GM10266 (cell line): ENCODE results near the gene YPEL4.

Experiments
- DNase-seq: peaks from one replicate; pipeline ENCODE4 v3.0.0; 2012; ENCODE audit errors: extremely low spot score
- TF ChIP-seq, protein P1 (sequence below): IDR thresholded peaks from 2 replicates; pipeline ENCODE4 v1.5.1; 2012; ENCODE audit warnings: mild to moderate bottlenecking, low read depth; ENCODE audit not compliant: control insufficient read depth, insufficient read depth; ENCODE audit errors: missing control alignments

YPEL4 gene

DNA sequence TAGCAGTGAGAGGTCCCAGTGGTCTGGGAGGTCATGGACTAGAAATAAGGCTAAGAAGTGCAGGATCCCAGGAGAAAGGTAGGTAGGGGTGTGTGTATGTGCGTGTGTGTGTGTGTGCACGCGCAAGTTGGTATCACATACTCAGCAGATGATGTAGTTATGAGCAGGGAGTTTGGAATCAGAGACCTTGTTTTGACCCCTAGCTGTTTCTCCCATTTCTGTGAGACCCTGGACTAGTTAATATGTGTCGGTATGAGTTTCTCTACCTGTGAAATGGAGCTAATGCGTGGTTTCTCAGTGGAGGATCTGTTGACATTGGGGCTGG, 50.9 kb downstream of the YPEL4 start:
- TF ChIP-seq, protein P1, sequence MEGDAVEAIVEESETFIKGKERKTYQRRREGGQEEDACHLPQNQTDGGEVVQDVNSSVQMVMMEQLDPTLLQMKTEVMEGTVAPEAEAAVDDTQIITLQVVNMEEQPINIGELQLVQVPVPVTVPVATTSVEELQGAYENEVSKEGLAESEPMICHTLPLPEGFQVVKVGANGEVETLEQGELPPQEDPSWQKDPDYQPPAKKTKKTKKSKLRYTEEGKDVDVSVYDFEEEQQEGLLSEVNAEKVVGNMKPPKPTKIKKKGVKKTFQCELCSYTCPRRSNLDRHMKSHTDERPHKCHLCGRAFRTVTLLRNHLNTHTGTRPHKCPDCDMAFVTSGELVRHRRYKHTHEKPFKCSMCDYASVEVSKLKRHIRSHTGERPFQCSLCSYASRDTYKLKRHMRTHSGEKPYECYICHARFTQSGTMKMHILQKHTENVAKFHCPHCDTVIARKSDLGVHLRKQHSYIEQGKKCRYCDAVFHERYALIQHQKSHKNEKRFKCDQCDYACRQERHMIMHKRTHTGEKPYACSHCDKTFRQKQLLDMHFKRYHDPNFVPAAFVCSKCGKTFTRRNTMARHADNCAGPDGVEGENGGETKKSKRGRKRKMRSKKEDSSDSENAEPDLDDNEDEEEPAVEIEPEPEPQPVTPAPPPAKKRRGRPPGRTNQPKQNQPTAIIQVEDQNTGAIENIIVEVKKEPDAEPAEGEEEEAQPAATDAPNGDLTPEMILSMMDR, result no peak

DNA sequence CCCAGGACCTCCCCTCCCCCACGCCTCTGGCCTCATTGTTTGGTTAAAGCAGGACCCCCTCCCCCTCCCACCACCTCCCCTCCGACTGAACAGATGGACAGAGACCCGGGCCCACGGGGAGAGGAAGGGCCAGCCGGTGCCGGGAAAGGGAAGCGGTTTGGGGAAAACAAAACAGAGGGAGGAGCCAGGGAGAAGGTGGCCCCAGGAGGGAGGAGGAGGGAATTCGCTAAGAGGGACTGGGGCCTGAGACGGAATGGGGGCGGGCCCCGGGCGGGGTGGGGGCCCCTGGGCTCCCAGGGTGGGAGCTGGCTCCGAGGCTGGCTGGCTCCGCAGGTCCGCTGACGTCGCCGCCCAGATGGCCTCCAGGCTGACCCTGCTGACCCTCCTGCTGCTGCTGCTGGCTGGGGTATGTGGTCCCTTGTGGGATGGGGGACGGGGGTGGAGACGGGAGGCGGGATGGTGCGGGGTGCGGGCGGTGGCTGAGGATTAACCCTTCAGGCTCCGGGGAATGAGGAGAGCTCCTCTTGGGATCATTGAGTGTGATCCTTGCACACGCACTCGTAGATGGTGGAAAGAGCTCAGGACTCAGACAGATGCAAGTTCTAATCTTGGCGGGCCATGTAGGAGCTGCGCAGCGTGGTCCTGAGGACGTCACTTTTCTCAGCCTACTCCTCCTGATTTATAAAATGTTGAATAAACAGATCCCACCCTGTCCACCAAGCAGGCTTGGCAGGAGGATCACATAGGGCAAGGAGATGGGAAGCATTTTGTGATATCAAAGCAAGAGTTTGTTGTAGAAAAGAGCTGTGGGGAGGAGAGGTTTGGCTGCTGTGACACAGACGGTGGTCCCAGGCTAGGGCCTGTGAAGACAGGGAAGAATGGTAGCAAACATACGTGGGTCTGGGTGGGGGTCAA, 51.5 kb downstream of the YPEL4 start:
- TF ChIP-seq, protein P1, result no peak
- no peak for DNase-seq

More for the DNA sequence above, 50.9 kb downstream of the YPEL4 start:
- no peak for DNase-seq

DNA sequence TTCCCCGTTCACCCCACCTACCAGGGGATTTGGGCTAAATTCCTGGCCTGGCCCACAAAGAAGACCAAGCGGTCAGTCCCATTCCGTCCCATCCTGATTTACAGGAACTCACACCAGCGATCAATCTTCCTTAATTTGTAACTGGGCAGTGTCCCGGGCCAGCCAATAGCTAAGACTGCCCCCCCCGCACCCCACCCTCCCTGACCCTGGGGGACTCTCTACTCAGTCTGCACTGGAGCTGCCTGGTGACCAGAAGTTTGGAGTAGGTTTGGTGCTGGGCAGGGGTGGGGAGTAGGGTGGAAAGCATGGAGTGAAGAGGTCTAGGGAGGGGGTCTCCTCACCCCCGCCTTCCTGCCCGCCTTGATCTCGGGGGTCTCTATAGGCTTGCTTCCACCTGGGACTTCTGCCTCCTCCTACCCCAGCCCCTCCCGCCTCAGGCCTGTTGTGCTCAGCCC, 52.2 kb downstream of the YPEL4 start, which contains the start of gene SERPING1:
SERPING1 (plus strand) TSS at position 225 of the 455 bp plus-strand sequence. CDS start 586 bp downstream, outside the sequence.
- TF ChIP-seq, protein P1, result no peak
- no peak for DNase-seq

DNA sequence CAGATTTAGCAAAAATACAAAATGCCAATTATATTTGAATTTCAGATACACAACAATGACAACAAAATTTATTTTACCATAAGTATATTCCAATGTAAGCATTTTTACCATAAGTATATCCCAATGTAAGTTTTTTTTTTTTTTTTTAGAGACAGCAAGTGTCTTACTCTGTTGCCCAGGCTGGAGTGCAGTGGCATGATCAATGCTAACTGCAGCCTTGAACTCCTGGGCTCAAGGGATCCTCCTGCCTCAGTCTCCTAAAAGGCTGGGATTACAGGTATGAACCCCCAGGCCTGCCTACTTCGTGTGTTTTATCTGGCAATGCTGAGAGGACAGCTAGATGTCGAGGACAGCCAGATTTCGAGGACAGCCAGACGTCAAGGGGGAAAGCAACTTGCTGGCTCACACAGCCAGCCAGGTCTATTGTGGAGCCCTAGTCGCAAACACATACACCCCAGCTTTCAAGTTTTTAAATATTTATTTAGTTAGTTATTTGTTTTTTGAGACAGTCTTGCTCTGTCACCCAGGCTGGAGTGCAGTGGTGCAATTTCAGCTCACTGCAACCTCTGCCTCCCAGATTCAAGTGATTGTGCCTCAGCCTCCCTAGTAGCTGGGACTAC, 53.3 kb downstream of the YPEL4 start:
- no peak for DNase-seq
- TF ChIP-seq, protein P1, result no peak
